Endothelial cell of umbilical vein (primary cell): ENCODE data around the gene CYP1A1. TPM values are rescaled to one million over a fixed set of nuclear protein-coding genes. Genes with fewer than 3 reads are reported as not detected.

Experiments
- BruUV-seq: library from RNA; stranded (reverse); fragments of 400-500 nt; replicated peaks from 2 replicates; lab custom pipeline; 2021; lab: Mats Ljungman, UMichigan
- CTCF ChIA-PET: fragments of 300-600, 350-600 bp; sonication (Branson Sonifier 250); formaldehyde crosslinking; loops from one replicate; lab custom pipeline; 2021; ENCODE audit warnings: antibody characterized with exemption, inconsistent platforms; lab: Charles Lee
- POLR2A ChIA-PET: fragments of 300-600, 350-600 bp; sonication (Branson Sonifier 250); formaldehyde crosslinking; loops from one replicate; lab custom pipeline; 2021; ENCODE audit warnings: antibody characterized with exemption, inconsistent platforms; lab: Charles Lee
- DNase-seq: peaks from one replicate; pipeline ENCODE4 v3.0.0-alpha.2; 2011; ENCODE audit warnings: low read depth, low spot score
- FAIRE-seq: peaks from 2 replicates; lab custom pipeline; 2011; peaks lifted over from hg19 to GRCh38; lab: Jason Lieb, UNC
- H2AFZ ChIP-seq: 2 replicates; pipeline ENCODE4 v1.6.0; 2012; ENCODE audit warnings: low read depth, low read length, control low read depth, inconsistent platforms
- H3K27ac ChIP-seq: 2 replicates; pipeline ENCODE4 v1.5.1; 2011; ENCODE audit warnings: low read depth, mild to moderate bottlenecking, control low read depth, low read length, moderate library complexity; ENCODE audit not compliant: insufficient read depth
- H3K27me3 ChIP-seq, 2 experiments: 2 replicates each; pipeline versions ENCODE4 v1.6.0 to v1.6.1; 2011; ENCODE audit warnings: low read length in 2 of 2, mixed read lengths in 1 of 2; ENCODE audit not compliant: control insufficient read depth in 2 of 2, insufficient read depth in 2 of 2
- H3K36me3 ChIP-seq, 2 experiments: 2 replicates in 1 of 2; 3 replicates in 1 of 2; pipeline ENCODE4 v1.5.1; 2011; ENCODE audit warnings: low read length in 2 of 2, mild to moderate bottlenecking in 1 of 2, moderate library complexity in 1 of 2; ENCODE audit not compliant: control insufficient read depth in 2 of 2, insufficient read depth in 2 of 2; ENCODE audit errors: extremely low read depth in 1 of 2
- H3K4me1 ChIP-seq: 3 replicates; pipeline ENCODE4 v1.5.1; 2011; ENCODE audit warnings: mild to moderate bottlenecking, low read length; ENCODE audit not compliant: control insufficient read depth, insufficient read depth; ENCODE audit errors: extremely low read depth
- H3K4me2 ChIP-seq: 2 replicates; pipeline ENCODE4 v1.6.1; 2011; ENCODE audit warnings: low read length, control low read depth, mixed read lengths; ENCODE audit not compliant: insufficient read depth
- H3K4me3 ChIP-seq, 3 experiments: fragments of 200-600 bp in 1 of 3; sonication (generic), shearing (Covaris generic) in 1 of 3; replicated peaks in 1 of 3; 2 replicates each; pipeline ENCODE4 v1.5.1; 2011 to 2016; ENCODE audit warnings: control low read depth in 3 of 3, low read length in 3 of 3, mild to moderate bottlenecking in 2 of 3, inconsistent platforms in 1 of 3, low read depth in 1 of 3, moderate library complexity in 1 of 3; ENCODE audit not compliant: insufficient read depth in 1 of 3
- H3K79me2 ChIP-seq: 2 replicates; pipeline ENCODE4 v1.6.0; 2012; ENCODE audit warnings: low read length, inconsistent platforms; ENCODE audit not compliant: control insufficient read depth, insufficient read depth
- H3K9ac ChIP-seq: replicated peaks from 2 replicates; pipeline ENCODE3; 2011; ENCODE audit warnings: low read length, control low read depth; ENCODE audit not compliant: insufficient read depth; ENCODE audit errors: extremely low read depth
- H3K9me1 ChIP-seq: replicated peaks from 3 replicates; pipeline ENCODE4 v1.6.0; 2011; ENCODE audit warnings: mild to moderate bottlenecking, low read length; ENCODE audit not compliant: control insufficient read depth, insufficient read depth; ENCODE audit errors: extremely low read depth
- H3K9me3 ChIP-seq: replicated peaks from 2 replicates; pipeline ENCODE4 v1.5.1; 2012; ENCODE audit warnings: low read length, inconsistent platforms; ENCODE audit not compliant: control insufficient read depth, insufficient read depth
- H4K20me1 ChIP-seq: replicated peaks from 2 replicates; pipeline ENCODE3; 2011; ENCODE audit warnings: mild to moderate bottlenecking, low read length; ENCODE audit not compliant: control insufficient read depth, insufficient read depth; ENCODE audit errors: extremely low read depth
- EZH2 ChIP-seq: IDR thresholded peaks from 2 replicates; pipeline ENCODE4 v1.6.1; 2012; ENCODE audit warnings: borderline replicate concordance, low read depth, mild to moderate bottlenecking, moderate library complexity, low read length, inconsistent platforms; ENCODE audit not compliant: severe bottlenecking
- FOS ChIP-seq: IDR thresholded peaks from 2 replicates; pipeline ENCODE4 v1.6.1; 2011; ENCODE audit warnings: mild to moderate bottlenecking, low read length, moderate library complexity, borderline replicate concordance; ENCODE audit not compliant: insufficient read depth
- GATA2 ChIP-seq: IDR thresholded peaks from 2 replicates; pipeline ENCODE4 v1.7.0; 2011; ENCODE audit warnings: low read depth, mild to moderate bottlenecking, moderate library complexity, mixed read lengths, low read length; ENCODE audit not compliant: insufficient read length, insufficient read depth
- JUN ChIP-seq: IDR thresholded peaks from 2 replicates; pipeline ENCODE4 v1.6.1; 2011; ENCODE audit warnings: borderline replicate concordance, low read depth; ENCODE audit not compliant: insufficient read length, insufficient read depth
- MYC ChIP-seq: IDR thresholded peaks from one replicate; pipeline ENCODE4 v1.6.1; 2011; ENCODE audit warnings: mild to moderate bottlenecking, low read depth, low read length
- POLR2A ChIP-seq: IDR thresholded peaks from 2 replicates; pipeline ENCODE4 v1.6.1; 2012; ENCODE audit warnings: low read depth, mild to moderate bottlenecking, control low read depth, low read length
- dilution Hi-C: fragments of 300-500 bp; cut with MboI; formaldehyde crosslinking; loops from one replicate; pipeline ENCODE4 v1.15.0; 2019; ENCODE audit warnings: low sequenced_read_pairs; ENCODE audit not compliant: extremely low pct_ligation_motif_present
- intact Hi-C: fragments of 100-400 bp; cut with micrococcal nuclease; formaldehyde crosslinking; loops from one replicate; pipeline ENCODE4 v1.10.0; 2022
- polyA plus RNA-seq, 4 experiments: library from polyadenylated mRNA; depleted of rRNA in 3 of 4; stranded (reverse) in 3 of 4; unstranded in 1 of 4; fragments of >200 nt; gene quantifications; 2 replicates each; pipeline versions ENCODE4 v1.2.1 to v1.2.3, GENCODE V29; 2011 to 2012; ENCODE audit warnings: missing spikeins in 1 of 4
- total RNA-seq: library from RNA; stranded (reverse); gene quantifications from 2 replicates; pipeline ENCODE4 v1.2.3, GENCODE V29; 2021
- TF ChIP-seq, protein P1 (sequence below): IDR thresholded peaks from 2 replicates; pipeline ENCODE4 v1.6.1; 2011; ENCODE audit not compliant: insufficient read depth, insufficient read length

The CYP1A1 gene
- total and polyA plus RNA-seq, 2 donors (not counting 3 experiments of a cell fraction or from before 2014, with no cell fraction given): 7.6 to 13.1 TPM

DNA sequence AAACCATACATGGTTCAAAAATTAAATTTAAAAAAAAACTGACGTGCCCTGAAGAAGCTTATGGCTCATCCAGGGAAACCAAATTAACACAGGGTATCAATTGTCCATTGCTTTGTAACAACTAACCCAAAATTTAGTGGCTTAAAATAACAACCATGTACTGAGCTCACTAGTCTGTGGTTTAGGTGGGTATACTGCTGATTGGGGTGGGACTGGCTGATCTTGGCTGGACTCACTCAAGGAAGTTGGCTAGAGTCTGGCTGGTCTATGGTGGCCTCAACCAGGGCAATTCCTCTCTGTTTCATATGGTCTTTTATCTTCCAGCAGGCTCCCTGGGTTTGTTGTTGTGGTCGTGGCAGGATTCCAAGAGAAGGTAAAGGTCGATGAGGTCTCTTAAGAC, 15.4 kb downstream of the CYP1A1 start:
- Histone ChIP-seq H3K9me3 (no peaks in the 10 kb centered on the region), H3K79me2 (no peaks in the 10 kb centered on the region), H4K20me1 (no peaks in the 10 kb centered on the region), H3K4me2 (no peak overlapping the region), H3K27ac (no peak overlapping the region), H3K4me3 (no peak overlapping the region), H2AFZ (no peak overlapping the region), H3K9ac (no peak overlapping the region), H3K27me3 (peaks cover 2 to 9% of the 10 kb centered on the region in 2 experiments), H3K36me3 (no peaks in the 10 kb centered on the region), H3K4me1 (no peaks in the 10 kb centered on the region), H3K9me1 (no peaks in the 10 kb centered on the region)
- no peak for TF ChIP-seq GATA2
- TF ChIP-seq JUN: no peak
- TF ChIP-seq, protein P1, sequence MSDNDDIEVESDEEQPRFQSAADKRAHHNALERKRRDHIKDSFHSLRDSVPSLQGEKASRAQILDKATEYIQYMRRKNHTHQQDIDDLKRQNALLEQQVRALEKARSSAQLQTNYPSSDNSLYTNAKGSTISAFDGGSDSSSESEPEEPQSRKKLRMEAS: no peak
- no TSS peak for BruUV-seq
- intact Hi-C loops (no loop called here), dilution Hi-C loops (no loop called here)
- ChIA-PET CTCF (interaction anchor here (0.9 kb wide), 1 partner anchor 15 kb away, joined by 3 read pairs; the partner anchor contains the start of gene EDC3), POLR2A (no interaction called here)
- FAIRE-seq (no peak), DNase-seq (no peak)

DNA sequence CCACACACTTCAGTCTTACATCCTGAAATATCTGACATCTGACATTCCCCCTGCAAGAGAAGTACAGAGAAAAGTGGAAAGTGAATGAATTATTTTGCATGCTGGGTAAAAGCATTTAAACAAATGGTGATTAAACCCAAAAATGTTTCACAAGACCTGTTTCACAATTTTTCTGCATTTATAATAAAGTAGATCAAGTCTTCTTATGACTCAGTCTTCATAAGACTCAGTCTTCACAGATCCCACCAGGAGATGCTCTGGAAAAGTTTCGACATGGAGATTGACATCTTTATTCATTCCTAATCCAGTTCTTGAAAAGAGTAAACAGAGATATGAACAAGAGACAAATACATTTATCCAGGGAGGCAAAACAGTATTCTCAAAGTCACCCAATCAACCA, 16.3 kb downstream of the CYP1A1 start:
- FAIRE-seq (no peak), DNase-seq (no peak)
- Histone ChIP-seq H3K9me1 (no peaks in the 10 kb centered on the region), H3K9ac (no peak overlapping the region), H3K4me3 (no peak overlapping the region), H2AFZ (no peak overlapping the region), H3K4me1 (no peaks in the 10 kb centered on the region), H3K27me3 (peaks cover 2 to 9% of the 10 kb centered on the region in 2 experiments), H3K4me2 (no peak overlapping the region), H3K79me2 (no peaks in the 10 kb centered on the region), H3K27ac (no peak overlapping the region), H4K20me1 (no peaks in the 10 kb centered on the region), H3K36me3 (no peaks in the 10 kb centered on the region), H3K9me3 (no peaks in the 10 kb centered on the region)
- no TSS peak for BruUV-seq
- dilution Hi-C loops: no loop called here
- CTCF ChIA-PET: interaction anchor here (0.9 kb wide), 1 partner anchor 14 kb away, joined by 3 read pairs; the partner anchor contains the start of gene EDC3
- POLR2A ChIA-PET: no interaction called here
- intact Hi-C loops: no loop called here
- TF ChIP-seq JUN: no peak
- TF ChIP-seq, protein P1: no peak
- TF ChIP-seq FOS: no peak
- no peak for TF ChIP-seq POLR2A
- no peak for TF ChIP-seq MYC
- no peak for TF ChIP-seq GATA2
- TF ChIP-seq EZH2: no peak
